ENCODE results near the gene BICRA. TPM values are rescaled to one million over a fixed set of nuclear protein-coding genes. Genes with fewer than 3 reads are reported as not detected.

The BICRA gene
- total and polyA plus RNA-seq, 9 of the 15 experiments (the other 6 are each of a cell fraction or from before 2014, with no cell fraction given): 0.01 to 8.8 (median 1.2) TPM

GRCh38 chr19:47663435-47663910, 54.5 kb downstream of the BICRA start:
- Histone ChIP-seq H3K9ac (ENCODE audit: insufficient read depth in 1 of 2, low read depth in 2 of 2, low read length in 2 of 2) (0 out of 4 replicates have a peak overlapping the region, but pooled peaks of 1 of the 2 experiments have one; percentile 4), H3K4me2 (ENCODE audit: insufficient read depth, low read length) (peak overlapping the region; percentile 62), H3K9me3 (replicated peaks; ENCODE audit: control insufficient read depth, insufficient read depth, low read depth, low read length) (no peaks in the 10 kb centered on the region), H3K79me2 (ENCODE audit: control insufficient read depth, insufficient read depth, low read length) (peaks cover 7% of the 10 kb centered on the region; the same call in 2 of the 3 replicates), H4K20me1 (replicated peaks; ENCODE audit: control insufficient read depth, insufficient read depth, low read length) (peaks cover 14% of the 10 kb centered on the region), H3K27ac (ENCODE audit: extremely low read depth, low read depth, low read length) (peak overlapping the region; percentile 48; the same call in 2 of the 3 replicates), H3K4me3 (no peak overlapping the region), H3K4me1 (replicated peaks in 1 of 2; ENCODE audit: control insufficient read depth in 2 of 2, insufficient read depth in 2 of 2, low read length in 2 of 2) (peaks cover 22% of the 10 kb centered on the region in 2 experiments), H3K9me1 (ENCODE audit: control insufficient read depth, insufficient read depth, low read length) (peaks cover 3% of the 10 kb centered on the region), H2AFZ (ENCODE audit: low read depth, low read length) (no peak overlapping the region), H3K27me3 (ENCODE audit: control insufficient read depth in 2 of 2, insufficient read depth in 2 of 2, low read length in 2 of 2) (no peaks in the 10 kb centered on the region), H3K36me3 (ENCODE audit: control insufficient read depth, insufficient read depth, low read length) (0 out of 3 replicates have a peak, but pooled peaks cover 6% of the 10 kb centered on the region)
- ATAC-seq (peak; percentile 43), FAIRE-seq (no peak), DNase-seq (ENCODE audit: extremely low read depth in 1 of 4, low spot score in 3 of 4) (no peak)
- in situ Hi-C loops (cut with MboI) (no loop called here), intact Hi-C loops (cut with micrococcal nuclease) (no loop called here)
- TF ChIP-seq FOXA3 (CRISPR knock-in tag; conservative IDR thresholded peaks at IDR 0.05 in 1 of 2, IDR thresholded peaks at IDR 0.05 in 1 of 2): 0 out of 4 replicates have a peak, but pooled peaks of 1 of the 2 experiments have one; percentile 36
- TF ChIP-seq HLTF (IDR thresholded peaks at IDR 0.05): peak; percentile 37; the same call in 1 of the 2 replicates
- no peak for TF ChIP-seq CTBP1 (IDR thresholded peaks at IDR 0.05; ENCODE audit: borderline replicate concordance)
- peak; percentile 82 for TF ChIP-seq RBM25 (IDR thresholded peaks at IDR 0.05; ENCODE audit: low read depth, low read length, severe bottlenecking)
- TF ChIP-seq ADNP (tag; IDR thresholded peaks at IDR 0.05): peak; percentile 40; the same call in 1 of the 2 replicates
- TF ChIP-seq, protein P1, sequence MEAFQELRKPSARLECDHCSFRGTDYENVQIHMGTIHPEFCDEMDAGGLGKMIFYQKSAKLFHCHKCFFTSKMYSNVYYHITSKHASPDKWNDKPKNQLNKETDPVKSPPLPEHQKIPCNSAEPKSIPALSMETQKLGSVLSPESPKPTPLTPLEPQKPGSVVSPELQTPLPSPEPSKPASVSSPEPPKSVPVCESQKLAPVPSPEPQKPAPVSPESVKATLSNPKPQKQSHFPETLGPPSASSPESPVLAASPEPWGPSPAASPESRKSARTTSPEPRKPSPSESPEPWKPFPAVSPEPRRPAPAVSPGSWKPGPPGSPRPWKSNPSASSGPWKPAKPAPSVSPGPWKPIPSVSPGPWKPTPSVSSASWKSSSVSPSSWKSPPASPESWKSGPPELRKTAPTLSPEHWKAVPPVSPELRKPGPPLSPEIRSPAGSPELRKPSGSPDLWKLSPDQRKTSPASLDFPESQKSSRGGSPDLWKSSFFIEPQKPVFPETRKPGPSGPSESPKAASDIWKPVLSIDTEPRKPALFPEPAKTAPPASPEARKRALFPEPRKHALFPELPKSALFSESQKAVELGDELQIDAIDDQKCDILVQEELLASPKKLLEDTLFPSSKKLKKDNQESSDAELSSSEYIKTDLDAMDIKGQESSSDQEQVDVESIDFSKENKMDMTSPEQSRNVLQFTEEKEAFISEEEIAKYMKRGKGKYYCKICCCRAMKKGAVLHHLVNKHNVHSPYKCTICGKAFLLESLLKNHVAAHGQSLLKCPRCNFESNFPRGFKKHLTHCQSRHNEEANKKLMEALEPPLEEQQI (IDR thresholded peaks at IDR 0.05): no peak
- peak in 2 of 3 experiments; percentile 11 to 83 for TF ChIP-seq YY1 (IDR thresholded peaks at IDR 0.05; ENCODE audit: borderline replicate concordance in 1 of 3, control insufficient read depth in 1 of 3, extremely low read depth in 1 of 3, insufficient read depth in 3 of 3, insufficient read length in 1 of 3, insufficient replicate concordance in 2 of 3, low read depth in 1 of 3, low read length in 2 of 3)
- TF ChIP-seq ZNF184 (CRISPR knock-in tag; IDR thresholded peaks at IDR 0.05): no peak
- POLR2A ChIA-PET: interaction anchor here (0.5 to 1.1 kb wide), 3 partner anchors 11 to 95 kb away, joined by 3 to 7 read pairs (median 3); no protein-coding TSS in a partner anchor
- BruUV-seq (replicated peaks): no TSS peak
- CTCF ChIA-PET (ENCODE audit: low intra/inter-chr PET ratio): no interaction called here
- 19% methylated on average over 3 of the region's 3 CpGs for WGBS (ENCODE audit: insufficient coverage, low coverage, missing lambda C conversion rate)

Measured in K562 (cell line).